Prostate gland (tissue), 2 donors: ENCODE results near the gene AKAP13. TPM values are rescaled to one million over a fixed set of nuclear protein-coding genes. Genes with fewer than 3 reads are reported as not detected.
"Not testable (repeated sequence)": the region's sequence is repeated elsewhere in the genome, so short reads cannot be mapped to it uniquely, and the experiment has no call there.

ENCODE experiments used
- DNase-seq: peaks from one replicate; pipeline ENCODE4 v3.0.0-alpha.2; 2019; ENCODE audit warnings: low spot score
- H3K27ac ChIP-seq, 2 donors: fragments of 200-600 bp; sonication (generic); 2 replicates each; pipeline ENCODE4 v1.5.1; 2017 to 2019
- H3K27me3 ChIP-seq: fragments of 200-600 bp; sonication (generic); replicated peaks from 2 replicates; pipeline ENCODE4 v1.5.1; 2019; ENCODE audit not compliant: insufficient read depth
- H3K36me3 ChIP-seq, 2 donors: fragments of 200-600 bp; sonication (generic); 1 replicate in 1 of 2; 2 replicates in 1 of 2; pipeline versions ENCODE4 v1.5.1 to v1.8.1; 2017 to 2019
- H3K4me1 ChIP-seq: fragments of 200-600 bp; sonication (generic); replicated peaks from 2 replicates; pipeline ENCODE4 v1.5.1; 2019
- H3K4me3 ChIP-seq, 2 donors: fragments of 200-600 bp; sonication (generic); 2 replicates each; pipeline ENCODE4 v1.5.1; 2017 to 2019
- H3K9me3 ChIP-seq: fragments of 200-600 bp; sonication (generic); 2 replicates; pipeline ENCODE4 v1.5.1; 2017
- POLR2A ChIP-seq: fragments of 450-650 bp; IDR thresholded peaks from one replicate; pipeline ENCODE4 v1.6.1; 2016; ENCODE audit warnings: antibody characterized with exemption, mild to moderate bottlenecking
- POLR2AphosphoS5 ChIP-seq: sonication (generic); formaldehyde crosslinking; IDR thresholded peaks from one replicate; pipeline ENCODE4 v1.6.1; 2017; ENCODE audit warnings: antibody characterized with exemption
- WGBS: methylation state at CpG from one replicate; pipeline ENCODE4 v1.1.5; 2018; 5-methylcytosine and 5-hydroxymethylcytosine counted together
- intact Hi-C: fragments of 100-400 bp; cut with DNase I; formaldehyde crosslinking; loops from one replicate; pipeline ENCODE4 v1.14.2; 2022
- total RNA-seq, 2 donors: library from RNA; depleted of rRNA; stranded (reverse); fragments of >200 nt; gene quantifications; one replicate each; pipeline ENCODE4 v1.1.0, GENCODE V29; 2016
- TF ChIP-seq, protein P1 (sequence below), 4 experiments: fragments of 200-600 bp in 2 of 4; fragments of 450-650 bp in 2 of 4; sonication (generic) in 2 of 4; IDR thresholded peaks; 1 replicate in 3 of 4; 2 replicates in 1 of 4; pipeline ENCODE4 v1.5.1; 2016 to 2019; ENCODE audit warnings: antibody characterized with exemption in 4 of 4, mild to moderate bottlenecking in 2 of 4, moderate library complexity in 2 of 4

The AKAP13 gene
- total RNA-seq, 2 donors from 2014 or later = 102 to 195 TPM

DNA sequence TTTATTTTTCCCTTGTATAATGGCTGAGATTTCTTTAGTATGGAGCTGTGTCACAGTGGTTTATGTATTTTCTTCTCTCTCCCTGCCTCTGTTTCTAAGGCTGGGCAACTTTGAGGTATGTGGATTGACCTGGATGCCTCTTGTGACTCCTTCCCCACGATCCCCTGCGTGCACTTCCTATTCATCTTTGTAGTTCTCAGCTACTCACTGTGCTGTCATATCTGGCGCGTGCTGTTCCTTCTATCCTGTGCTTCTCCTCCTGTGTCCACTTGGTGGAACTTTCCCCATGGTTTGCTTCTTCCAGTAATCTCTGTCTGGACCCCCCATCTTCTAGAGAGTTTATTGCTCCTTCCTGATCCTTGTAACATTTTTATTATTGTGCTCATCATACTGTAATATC is 97.3 kb downstream of the AKAP13 start:
- intact Hi-C loops = no loop called here
- Histone ChIP-seq H3K27ac (no peak overlapping the region), H3K36me3 (no peaks in the 10 kb centered on the region), H3K4me1 (no peaks in the 10 kb centered on the region), H3K4me3 (no peak overlapping the region), H3K27me3 (no peaks in the 10 kb centered on the region), H3K9me3 (no peaks in the 10 kb centered on the region)
- 37% methylated on average over 4 of the region's 4 CpGs for WGBS
- TF ChIP-seq, protein P1, sequence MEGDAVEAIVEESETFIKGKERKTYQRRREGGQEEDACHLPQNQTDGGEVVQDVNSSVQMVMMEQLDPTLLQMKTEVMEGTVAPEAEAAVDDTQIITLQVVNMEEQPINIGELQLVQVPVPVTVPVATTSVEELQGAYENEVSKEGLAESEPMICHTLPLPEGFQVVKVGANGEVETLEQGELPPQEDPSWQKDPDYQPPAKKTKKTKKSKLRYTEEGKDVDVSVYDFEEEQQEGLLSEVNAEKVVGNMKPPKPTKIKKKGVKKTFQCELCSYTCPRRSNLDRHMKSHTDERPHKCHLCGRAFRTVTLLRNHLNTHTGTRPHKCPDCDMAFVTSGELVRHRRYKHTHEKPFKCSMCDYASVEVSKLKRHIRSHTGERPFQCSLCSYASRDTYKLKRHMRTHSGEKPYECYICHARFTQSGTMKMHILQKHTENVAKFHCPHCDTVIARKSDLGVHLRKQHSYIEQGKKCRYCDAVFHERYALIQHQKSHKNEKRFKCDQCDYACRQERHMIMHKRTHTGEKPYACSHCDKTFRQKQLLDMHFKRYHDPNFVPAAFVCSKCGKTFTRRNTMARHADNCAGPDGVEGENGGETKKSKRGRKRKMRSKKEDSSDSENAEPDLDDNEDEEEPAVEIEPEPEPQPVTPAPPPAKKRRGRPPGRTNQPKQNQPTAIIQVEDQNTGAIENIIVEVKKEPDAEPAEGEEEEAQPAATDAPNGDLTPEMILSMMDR (IDR thresholded peaks at IDR 0.05) = no peak
- TF ChIP-seq POLR2A = no peak
- TF ChIP-seq POLR2AphosphoS5 = no peak
- DNase-seq = no peak

DNA sequence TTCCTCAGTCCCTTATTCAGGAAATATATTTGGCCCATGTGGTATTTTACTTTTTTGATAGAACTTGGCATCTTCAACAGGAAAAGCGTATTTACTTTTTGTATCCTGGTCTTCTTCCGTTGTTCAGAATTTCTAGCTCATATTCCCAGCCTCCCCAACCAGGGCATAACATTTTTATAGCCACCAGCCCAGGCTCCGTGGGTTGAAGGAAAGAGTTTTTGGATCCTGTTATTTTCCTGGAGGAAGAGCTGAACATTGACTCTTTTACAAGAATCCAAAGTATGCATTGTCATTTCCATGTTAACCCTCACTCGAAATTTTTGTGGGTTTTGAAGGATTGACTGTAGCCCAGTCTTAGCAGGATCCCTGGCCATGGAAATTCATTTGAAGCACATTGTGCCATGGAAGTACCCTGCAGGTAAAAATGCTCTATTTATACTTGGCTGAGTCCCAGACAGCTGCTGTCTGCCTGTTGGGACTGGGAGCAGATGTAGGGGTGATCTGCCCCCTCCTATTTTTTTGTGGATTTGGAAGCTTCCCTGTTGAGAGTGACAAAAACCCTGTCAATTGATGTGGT is 98.8 kb downstream of the AKAP13 start:
- no peaks in the 10 kb centered on the region for H3K27me3 ChIP-seq
- no peaks in the 10 kb centered on the region for H3K9me3 ChIP-seq
- no peaks in the 10 kb centered on the region for H3K36me3 ChIP-seq
- no peak for DNase-seq
- intact Hi-C loops = no loop called here
- H3K4me1 ChIP-seq = no peaks in the 10 kb centered on the region
- WGBS = 27% methylated on average over 4 of the region's 4 CpGs
- TF ChIP-seq POLR2A = no peak
- TF ChIP-seq POLR2AphosphoS5 = no peak
- TF ChIP-seq, protein P1 (IDR thresholded peaks at IDR 0.05) = no peak
- H3K4me3 ChIP-seq = no peak overlapping the region
- no peak overlapping the region for H3K27ac ChIP-seq

DNA sequence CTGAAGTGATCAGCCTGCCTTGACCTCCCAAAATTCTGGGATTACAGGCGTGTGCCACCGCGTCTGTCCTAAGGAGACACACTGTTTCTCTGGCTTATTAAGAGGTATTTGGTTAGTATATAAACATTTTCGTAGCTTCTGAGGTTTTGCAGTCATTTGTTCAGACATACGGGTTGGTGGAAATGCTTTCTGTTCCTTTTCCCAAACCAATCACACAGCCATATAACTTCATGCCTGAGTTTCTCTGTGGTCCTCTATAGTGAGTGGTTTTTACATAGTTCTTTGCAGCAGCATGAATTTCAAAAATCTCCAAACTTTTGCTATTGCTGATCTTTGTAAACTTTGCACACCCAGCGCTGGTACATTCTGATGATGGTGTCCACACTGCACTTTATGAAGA is 100.5 kb downstream of the AKAP13 start:
- H3K4me1 ChIP-seq = peaks cover 2% of the 10 kb centered on the region

DNA sequence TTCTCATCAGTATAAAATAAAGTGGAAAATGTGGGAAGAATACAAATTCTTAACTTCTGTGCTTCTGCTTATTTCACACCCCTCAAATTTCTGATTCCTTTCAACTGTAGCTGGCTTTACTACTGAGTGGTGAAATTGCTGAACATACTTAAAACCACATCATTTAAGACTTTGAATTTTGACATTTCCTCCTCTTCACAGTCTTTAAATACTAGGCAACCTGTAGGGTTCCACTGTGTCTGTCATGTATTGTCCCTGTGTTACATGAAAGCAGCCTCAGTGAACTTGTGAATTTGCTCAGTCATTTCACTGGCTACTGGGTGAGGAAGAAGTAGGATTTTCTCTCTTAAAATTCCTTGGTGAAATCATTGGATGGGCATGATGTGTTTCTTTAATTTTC is 101.1 kb downstream of the AKAP13 start:
- H3K27me3 ChIP-seq, H3K9me3 ChIP-seq, H3K4me1 ChIP-seq, H3K4me3 ChIP-seq, DNase-seq, H3K36me3 ChIP-seq: not testable (repeated sequence)
- H3K27ac ChIP-seq = peak overlapping the region in 1 of 2 donors; percentile 30
- intact Hi-C loops = loop anchor here (10.0 kb wide), 1 partner anchor 353 kb away; no protein-coding TSS in a partner anchor

More for the DNA sequence above, 100.5 kb downstream of the AKAP13 start:
- Histone ChIP-seq H3K9me3 (no peaks in the 10 kb centered on the region), H3K27me3 (no peaks in the 10 kb centered on the region), H3K36me3 (no peaks in the 10 kb centered on the region), H3K27ac (no peak overlapping the region), H3K4me3 (no peak overlapping the region)
- no peak for DNase-seq
- TF ChIP-seq POLR2A = no peak
- TF ChIP-seq, protein P1 (IDR thresholded peaks at IDR 0.05) = no peak
- no peak for TF ChIP-seq POLR2AphosphoS5
- intact Hi-C loops = loop anchor here (10.0 kb wide), 1 partner anchor 354 kb away; no protein-coding TSS in a partner anchor
- 77% methylated on average over 6 of the region's 6 CpGs for WGBS

DNA sequence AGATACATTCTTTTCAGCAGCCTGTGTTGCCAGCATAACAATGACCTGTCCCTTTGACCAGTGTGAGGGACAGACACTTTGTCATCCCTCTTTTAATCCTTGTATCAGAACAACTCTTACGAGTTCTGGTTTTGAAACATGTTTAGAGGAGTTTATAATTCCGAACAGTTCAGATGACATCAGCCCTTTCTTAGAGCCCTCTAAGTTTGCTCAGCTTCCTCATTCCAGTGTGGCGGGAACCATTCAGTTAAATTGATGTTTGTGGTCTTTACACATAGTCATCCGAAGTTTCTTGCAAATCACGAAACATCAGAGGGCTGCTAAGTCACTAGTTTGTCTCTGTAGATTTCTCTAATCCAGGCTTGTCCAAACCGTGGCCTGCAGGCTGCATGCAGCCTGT is 102.5 kb downstream of the AKAP13 start:
- intact Hi-C loops = loop anchor here (10.0 kb wide), 1 partner anchor 352 kb away; no protein-coding TSS in a partner anchor
- no peak overlapping the region for H3K4me3 ChIP-seq
- H3K36me3 ChIP-seq = no peaks in the 10 kb centered on the region
- 28% methylated on average over 6 of the region's 6 CpGs for WGBS
- no peaks in the 10 kb centered on the region for H3K9me3 ChIP-seq
- TF ChIP-seq, protein P1 (IDR thresholded peaks at IDR 0.05) = no peak
- TF ChIP-seq POLR2AphosphoS5 (no peak), POLR2A (no peak)
- peak overlapping the region; percentile 11 to 30 for H3K27ac ChIP-seq
- no peaks in the 10 kb centered on the region for H3K27me3 ChIP-seq
- H3K4me1 ChIP-seq = peaks cover 2% of the 10 kb centered on the region
- no peak for DNase-seq

DNA sequence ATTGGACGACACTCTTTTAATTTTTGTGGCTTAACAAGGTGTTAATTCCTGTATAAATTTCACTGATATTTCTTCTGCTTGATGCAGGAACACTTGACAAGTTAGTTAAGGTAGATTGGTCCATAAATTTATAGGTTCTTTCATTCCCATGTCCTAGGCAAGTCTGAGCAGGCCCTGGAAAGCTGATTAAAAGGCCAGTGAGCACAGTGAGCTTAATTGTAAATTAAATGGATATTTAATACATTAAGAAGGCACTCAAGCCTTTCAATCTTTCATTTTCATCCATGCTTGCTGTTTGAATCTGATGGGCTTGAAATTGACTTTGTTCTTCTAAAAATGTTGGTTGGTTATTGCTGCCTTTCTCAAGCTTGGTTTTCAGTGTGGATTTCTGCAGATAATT is 103.6 kb downstream of the AKAP13 start:
- H3K9me3 ChIP-seq, H3K4me1 ChIP-seq, H3K27ac ChIP-seq, H3K4me3 ChIP-seq, DNase-seq, H3K27me3 ChIP-seq, H3K36me3 ChIP-seq: not testable (repeated sequence)
- intact Hi-C loops = loop anchor here (10.0 kb wide), 1 partner anchor 351 kb away; no protein-coding TSS in a partner anchor
- 23% methylated on average over 1 of the region's 1 CpG for WGBS

DNA sequence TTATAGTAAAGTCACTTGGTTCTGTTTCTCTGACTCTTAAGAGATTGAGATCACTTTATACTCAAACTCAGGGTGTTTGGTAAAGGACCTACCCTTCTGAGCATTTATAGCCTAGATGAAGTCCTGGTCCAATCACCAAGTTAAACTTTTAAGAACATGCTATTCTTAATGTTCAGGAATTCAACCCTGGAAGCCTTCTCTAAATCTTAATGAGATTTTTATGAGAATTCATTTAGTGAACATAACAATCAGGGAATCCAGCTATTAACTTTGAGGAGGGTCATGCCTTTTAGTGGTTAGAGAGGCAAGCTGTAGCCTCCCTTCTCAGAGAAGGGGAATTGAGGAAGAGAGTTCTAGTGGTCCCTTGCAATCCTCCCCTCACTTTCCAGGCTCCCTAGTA is 104.5 kb downstream of the AKAP13 start:
- peak overlapping the region; percentile 26 to 27 for H3K27ac ChIP-seq
- H3K9me3 ChIP-seq, H3K4me1 ChIP-seq, H3K4me3 ChIP-seq, H3K27me3 ChIP-seq, H3K36me3 ChIP-seq, DNase-seq: not testable (repeated sequence)
- intact Hi-C loops = loop anchor here (5.0 to 10.0 kb wide), 3 partner anchors 97 to 350 kb away; no protein-coding TSS in a partner anchor
